Measurements from ENCODE around the gene NEDD4L. TPM values are rescaled to one million over a fixed set of nuclear protein-coding genes. Genes with fewer than 3 reads are reported as not detected.

Gene NEDD4L
- total RNA-seq, 2 donors from 2014 or later, result 149 to 212 TPM

GRCh38 chr18:58037163-58037562, 6.9 kb upstream of the NEDD4L start:
- no peaks in the 10 kb centered on the region for H3K36me3 ChIP-seq
- no peak overlapping the region for H3K9ac ChIP-seq (ENCODE audit: low read depth in 2 of 2, low read length in 2 of 2)
- H3K27ac ChIP-seq, result no peak overlapping the region
- no peaks in the 10 kb centered on the region for H3K27me3 ChIP-seq
- H3K4me3 ChIP-seq, result no peak overlapping the region
- no peak for TF ChIP-seq CTCF (IDR thresholded peaks at IDR 0.05)
- intact Hi-C loops (cut with DNase I), result no loop called here
- H3K4me1 ChIP-seq, result no peaks in the 10 kb centered on the region
- no peak for DNase-seq
- H3K9me3 ChIP-seq, result no peaks in the 10 kb centered on the region

- intact Hi-C loops (cut with DNase I), result no loop called here
- TF ChIP-seq CTCF (IDR thresholded peaks at IDR 0.05), result no peak
Observed at GRCh38 chr18:58038063-58038462, 6.0 kb upstream of the NEDD4L start.

GRCh38 chr18:58041633-58042032, 2.4 kb upstream of the NEDD4L start:
- Histone ChIP-seq H3K36me3 (no peaks in the 10 kb centered on the region), H3K4me1 (peaks cover 4% of the 10 kb centered on the region), H3K9me3 (no peaks in the 10 kb centered on the region), H3K27ac (no peak overlapping the region), H3K9ac (ENCODE audit: low read depth in 2 of 2, low read length in 2 of 2) (no peak overlapping the region), H3K4me3 (no peak overlapping the region), H3K27me3 (no peaks in the 10 kb centered on the region)
- DNase-seq, result peak; percentile 75
- TF ChIP-seq CTCF (IDR thresholded peaks at IDR 0.05), result no peak
- intact Hi-C loops (cut with DNase I), result loop anchor here (10.0 kb wide), 1 partner anchor 157 kb away; no protein-coding TSS in a partner anchor

More at GRCh38 chr18:58038063-58038462, 6.0 kb upstream of the NEDD4L start:
- Histone ChIP-seq H3K9me3 (no peaks in the 10 kb centered on the region), H3K9ac (ENCODE audit: low read depth in 2 of 2, low read length in 2 of 2) (no peak overlapping the region), H3K4me3 (no peak overlapping the region), H3K27ac (no peak overlapping the region), H3K27me3 (no peaks in the 10 kb centered on the region), H3K4me1 (no peaks in the 10 kb centered on the region), H3K36me3 (no peaks in the 10 kb centered on the region)
- DNase-seq, result no peak

GRCh38 chr18:58042826-58043490, 1.1 kb upstream of the NEDD4L start:
- intact Hi-C loops (cut with DNase I), result loop anchor here (10.0 kb wide), 1 partner anchor 158 kb away; no protein-coding TSS in a partner anchor

More at GRCh38 chr18:58042826-58043490, 1.1 kb upstream of the NEDD4L start:
- H3K27ac ChIP-seq, result peak overlapping the region; percentile 88
- no peaks in the 10 kb centered on the region for H3K27me3 ChIP-seq
- H3K9me3 ChIP-seq, result no peaks in the 10 kb centered on the region
- H3K9ac ChIP-seq (ENCODE audit: low read depth in 2 of 2, low read length in 2 of 2), result peak overlapping the region in 1 of 2 donors; percentile 70
- peaks cover 6% of the 10 kb centered on the region for H3K4me1 ChIP-seq
- TF ChIP-seq CTCF (IDR thresholded peaks at IDR 0.05), result no peak
- H3K4me3 ChIP-seq, result peak overlapping the region; percentile 99
- H3K36me3 ChIP-seq, result no peaks in the 10 kb centered on the region
- DNase-seq, result no peak

All from colonic mucosa (tissue), 4 donors.